Suppressor macrophage treated with lipopolysaccharide for 1 hour (primary cell): Measurements from ENCODE around the gene COX4I2.
A peak's percentile ranks its signal among the peaks of the same experiment; 100 is the strongest.
"Not testable (repeated sequence)": the region's sequence is repeated elsewhere in the genome, so short reads cannot be mapped to it uniquely, and the experiment has no call there.

Source experiments
- DNase-seq, 3 donors: peaks; one replicate each; pipeline ENCODE4 v3.0.0-alpha.2; 2020 to 2022

The COX4I2 gene

GRCh38 chr20:31608251-31608945 is 29.3 kb upstream of the COX4I2 start:
- peak in 2 of 3 donors; percentile 44 to 59 for DNase-seq

GRCh38 chr20:31612271-31612640 is 25.5 kb upstream of the COX4I2 start:
- DNase-seq: not testable (repeated sequence)

GRCh38 chr20:31615416-31615815 is 22.3 kb upstream of the COX4I2 start:
- no peak for DNase-seq

- peak; percentile 83 to 86 (median 85) for DNase-seq
Measured at GRCh38 chr20:31617432-31618104, 20.1 kb upstream of the COX4I2 start.

DNA sequence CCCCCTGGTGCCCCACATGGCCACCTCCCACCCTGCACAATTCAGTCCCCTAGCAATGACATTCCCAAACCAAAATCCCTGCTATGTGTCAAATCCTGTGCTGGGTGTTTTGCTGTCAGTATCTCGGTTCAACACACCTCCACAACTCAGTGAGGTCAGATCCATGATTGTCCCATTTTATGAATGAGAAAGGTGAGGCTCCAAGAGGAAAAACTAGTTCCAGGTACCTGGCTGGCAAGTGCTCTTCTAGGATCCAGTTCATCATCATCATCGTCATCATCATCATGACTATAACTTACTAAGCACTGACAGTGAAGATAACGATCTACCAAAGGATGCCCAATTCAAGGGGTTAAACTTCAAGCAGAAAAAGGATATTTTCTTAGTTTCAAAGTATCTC is 17.5 kb upstream of the COX4I2 start:
- DNase-seq: no peak

GRCh38 chr20:31623123-31623505 is 14.6 kb upstream of the COX4I2 start:
- DNase-seq: not testable (repeated sequence)

DNA sequence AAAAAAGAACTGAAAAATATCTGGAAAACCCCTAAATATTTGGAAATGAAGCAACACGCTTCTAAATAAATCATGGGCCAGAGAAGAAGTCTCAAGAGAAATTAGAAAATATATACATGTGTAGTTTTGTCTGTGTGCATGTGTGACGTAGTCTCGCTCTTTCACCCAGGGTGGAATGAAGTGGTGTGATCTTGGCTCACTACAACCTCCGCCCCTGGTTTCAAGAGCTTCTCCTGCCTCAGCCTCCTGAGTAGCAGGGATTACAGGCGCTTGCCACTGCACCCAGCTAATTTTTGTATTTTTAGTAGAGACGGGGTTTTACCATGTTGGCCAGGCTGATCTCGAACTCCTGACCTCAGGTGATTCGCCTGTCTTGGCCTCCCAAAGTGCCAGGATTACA is 11.2 kb upstream of the COX4I2 start:
- not testable (repeated sequence) for DNase-seq

DNA sequence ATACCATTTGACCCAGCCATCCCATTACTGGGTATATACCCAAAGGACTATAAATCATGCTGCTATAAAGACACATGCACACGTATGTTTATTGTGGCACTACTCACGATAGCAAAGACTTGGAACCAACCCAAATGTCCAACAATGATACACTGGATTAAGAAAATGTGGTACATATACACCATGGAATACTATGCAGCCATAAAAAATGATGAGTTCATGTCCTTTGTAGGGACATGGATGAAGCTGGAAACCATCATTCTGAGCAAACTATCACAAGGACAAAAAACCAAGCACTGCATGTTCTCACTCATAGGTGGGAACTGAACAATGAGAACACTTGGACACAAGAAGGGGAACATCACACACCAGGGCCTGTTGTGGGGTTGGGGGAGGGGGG is 9.7 kb upstream of the COX4I2 start:
- not testable (repeated sequence) for DNase-seq

- no peak for DNase-seq
Measured at GRCh38 chr20:31630187-31630790, 7.4 kb upstream of the COX4I2 start.

GRCh38 chr20:31632548-31633338 is 5.0 kb upstream of the COX4I2 start:
- DNase-seq: no peak

DNA sequence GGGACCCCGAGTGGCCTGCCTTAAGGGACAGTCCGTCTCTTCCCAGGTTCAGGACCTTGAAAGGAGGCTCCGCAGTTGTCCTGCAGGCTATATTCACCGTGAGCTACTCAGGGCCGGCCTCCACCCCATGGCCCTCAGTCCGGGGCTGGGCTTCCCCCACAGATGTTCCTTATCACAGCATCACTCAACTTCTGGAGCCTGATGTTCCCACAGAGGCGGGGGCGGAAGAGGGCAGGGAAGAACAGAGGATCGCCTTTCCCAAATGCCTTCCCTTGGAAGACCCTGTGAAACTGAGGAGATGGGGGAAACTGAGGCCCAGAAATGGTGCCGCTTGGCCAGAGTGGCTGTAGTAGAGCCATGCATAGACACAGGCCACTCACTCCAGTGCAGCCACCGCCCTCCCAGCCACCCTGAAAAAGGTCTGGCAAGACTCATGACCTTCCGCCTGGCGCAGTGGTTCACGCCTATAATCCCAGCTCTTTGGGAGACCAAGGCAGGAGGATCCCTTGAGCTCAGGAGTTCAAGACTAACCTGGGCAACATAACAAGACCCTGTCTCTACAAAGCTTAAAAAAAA is 4.3 kb upstream of the COX4I2 start:
- no peak for DNase-seq

GRCh38 chr20:31638317-31638716 is 605 bp downstream of the COX4I2 start:
- DNase-seq: no peak

DNA sequence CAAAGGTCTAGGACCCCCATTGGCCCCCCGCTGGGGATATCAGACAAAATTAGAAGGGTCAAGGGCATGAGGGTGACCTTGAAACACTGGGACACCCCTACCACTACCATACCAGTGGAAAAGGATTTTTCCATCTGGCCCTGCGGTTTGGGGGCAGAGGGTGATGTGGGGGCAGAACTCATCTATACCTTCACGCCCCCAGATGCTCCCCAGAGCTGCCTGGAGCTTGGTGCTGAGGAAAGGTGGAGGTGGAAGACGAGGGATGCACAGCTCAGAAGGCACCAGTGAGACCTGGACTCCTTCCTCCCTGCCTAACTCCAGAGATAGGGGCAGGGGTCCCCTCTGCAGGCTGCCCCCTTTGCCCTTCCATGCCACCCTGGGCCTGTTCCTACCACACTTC is 1.1 kb downstream of the COX4I2 start:
- DNase-seq: no peak

DNA sequence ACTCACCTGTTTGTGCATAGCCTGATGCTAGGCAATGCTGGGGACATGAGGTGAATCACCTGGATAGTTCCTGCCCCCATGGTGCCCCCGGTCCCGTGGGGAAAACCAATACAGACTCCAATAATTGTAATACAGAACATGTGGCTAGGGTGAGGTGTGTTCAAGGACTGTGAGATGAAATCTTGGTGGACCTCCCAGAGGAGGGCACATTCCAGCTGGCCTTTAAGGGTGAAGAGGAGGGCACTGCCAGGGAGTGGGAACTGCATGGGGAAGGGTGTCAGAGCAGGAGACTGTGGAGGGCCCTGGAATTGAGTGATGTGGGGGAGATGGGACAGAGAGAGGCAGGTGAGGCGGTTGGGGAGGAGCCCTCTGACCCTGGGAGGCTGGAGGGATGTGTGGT is 2.5 kb downstream of the COX4I2 start:
- no peak for DNase-seq

- DNase-seq: no peak
Measured at GRCh38 chr20:31641391-31641790, 3.7 kb downstream of the COX4I2 start.

DNA sequence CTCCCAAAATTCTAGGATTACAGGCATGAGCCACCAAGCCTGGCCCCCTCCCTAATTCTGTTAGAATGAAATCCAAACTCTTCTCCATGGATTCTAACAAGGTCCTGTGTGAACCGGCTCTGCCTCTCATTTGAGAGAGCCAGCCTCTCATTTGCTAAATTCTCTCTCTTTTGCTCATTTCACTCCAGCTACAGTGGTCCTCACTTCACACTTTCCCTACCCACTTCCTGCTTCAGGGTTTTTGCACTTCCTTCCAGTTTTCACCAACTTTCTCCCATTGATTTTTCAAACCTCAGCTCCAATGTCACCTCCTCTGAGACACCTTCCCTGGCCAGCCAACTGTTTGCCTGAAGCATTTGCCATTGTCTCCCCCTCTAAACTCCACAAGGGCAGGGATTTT is 5.1 kb downstream of the COX4I2 start:
- no peak for DNase-seq

- no peak for DNase-seq
Measured at GRCh38 chr20:31643522-31643921, 5.8 kb downstream of the COX4I2 start.

DNA sequence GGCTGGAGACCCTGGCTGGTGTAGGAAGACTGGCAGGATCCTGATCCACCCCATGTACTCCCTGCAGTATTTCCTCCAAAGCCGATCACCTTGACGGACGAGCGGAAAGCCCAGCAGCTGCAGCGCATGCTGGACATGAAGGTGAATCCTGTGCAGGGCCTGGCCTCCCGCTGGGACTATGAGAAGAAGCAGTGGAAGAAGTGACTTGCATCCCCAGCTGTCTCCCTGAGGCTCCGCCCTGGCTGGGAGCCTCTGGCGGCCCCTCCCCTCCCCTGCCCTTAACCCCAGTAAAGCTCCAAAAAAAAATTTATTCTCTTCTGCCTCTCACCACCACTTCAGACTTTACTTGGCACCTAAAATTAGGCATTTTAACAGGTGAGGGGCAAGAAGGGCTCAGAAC is 7.0 kb downstream of the COX4I2 start:
- DNase-seq: no peak

DNA sequence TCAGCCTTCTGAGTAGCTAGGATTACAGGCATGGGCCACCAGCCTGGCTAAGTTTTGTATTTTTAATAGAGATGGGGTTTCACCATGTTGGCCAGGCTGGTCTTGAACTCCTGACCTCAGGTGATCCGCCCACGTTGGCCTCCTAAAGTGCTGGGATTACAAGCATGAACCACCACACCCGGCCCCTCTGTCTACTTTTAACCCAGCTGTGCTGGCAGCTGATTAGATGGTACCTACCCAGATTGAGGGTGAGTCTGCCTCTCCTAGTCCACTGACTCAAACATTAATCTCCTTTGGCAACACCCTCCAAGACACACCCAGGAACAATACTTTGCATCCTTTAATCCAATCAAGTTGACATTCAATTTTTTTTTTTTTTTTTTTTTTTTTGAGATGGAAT is 10.4 kb downstream of the COX4I2 start:
- DNase-seq: not testable (repeated sequence)

DNA sequence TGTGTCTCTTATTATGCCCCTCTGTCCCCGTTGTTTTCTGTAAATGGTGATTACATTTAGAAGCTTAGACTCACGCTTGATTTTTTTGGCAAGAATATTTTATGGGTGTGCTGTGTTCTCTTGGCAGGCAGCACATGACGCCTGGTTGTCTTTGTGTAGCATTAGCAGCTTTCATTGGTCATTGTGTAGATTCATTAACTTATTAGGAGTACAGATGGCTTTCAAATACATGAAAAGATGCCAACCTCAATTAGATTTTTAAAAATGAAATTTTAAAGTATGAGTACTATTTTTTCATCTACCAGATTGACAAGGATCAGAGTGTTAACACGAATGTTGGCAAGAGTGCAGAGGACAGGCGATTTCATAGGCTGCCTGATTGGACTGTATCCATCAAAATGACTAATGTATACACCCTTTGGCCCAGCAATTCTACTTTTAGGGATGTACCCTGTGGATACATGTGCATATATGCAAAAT is 15.2 kb downstream of the COX4I2 start:
- no peak for DNase-seq

- DNase-seq: no peak
Measured at GRCh38 chr20:31653561-31653960, 15.8 kb downstream of the COX4I2 start.

GRCh38 chr20:31654534-31654933 is 16.8 kb downstream of the COX4I2 start:
- DNase-seq: no peak
